ENCODE results near the gene SLC38A1.

DNA sequence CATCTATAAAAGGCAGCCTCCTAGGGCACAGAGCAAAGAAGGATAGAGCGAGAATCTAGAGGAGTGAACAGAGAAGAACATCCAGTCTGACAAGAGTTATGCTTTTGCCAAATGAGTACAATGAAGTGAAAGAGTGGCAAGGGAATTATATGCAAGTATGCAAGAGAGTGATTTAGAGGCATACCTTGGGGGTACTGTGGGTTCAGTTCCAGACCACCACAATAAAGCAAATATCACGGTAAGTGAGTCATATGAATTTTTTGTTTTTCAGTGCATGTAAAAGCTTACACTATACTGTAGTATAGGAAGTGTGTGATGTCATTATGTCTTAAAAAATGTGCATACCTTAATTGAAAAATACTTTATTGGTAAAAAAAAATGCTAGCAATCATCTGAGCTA, 101.4 kb downstream of the SLC38A1 start:
- TF ChIP-seq, protein P1, sequence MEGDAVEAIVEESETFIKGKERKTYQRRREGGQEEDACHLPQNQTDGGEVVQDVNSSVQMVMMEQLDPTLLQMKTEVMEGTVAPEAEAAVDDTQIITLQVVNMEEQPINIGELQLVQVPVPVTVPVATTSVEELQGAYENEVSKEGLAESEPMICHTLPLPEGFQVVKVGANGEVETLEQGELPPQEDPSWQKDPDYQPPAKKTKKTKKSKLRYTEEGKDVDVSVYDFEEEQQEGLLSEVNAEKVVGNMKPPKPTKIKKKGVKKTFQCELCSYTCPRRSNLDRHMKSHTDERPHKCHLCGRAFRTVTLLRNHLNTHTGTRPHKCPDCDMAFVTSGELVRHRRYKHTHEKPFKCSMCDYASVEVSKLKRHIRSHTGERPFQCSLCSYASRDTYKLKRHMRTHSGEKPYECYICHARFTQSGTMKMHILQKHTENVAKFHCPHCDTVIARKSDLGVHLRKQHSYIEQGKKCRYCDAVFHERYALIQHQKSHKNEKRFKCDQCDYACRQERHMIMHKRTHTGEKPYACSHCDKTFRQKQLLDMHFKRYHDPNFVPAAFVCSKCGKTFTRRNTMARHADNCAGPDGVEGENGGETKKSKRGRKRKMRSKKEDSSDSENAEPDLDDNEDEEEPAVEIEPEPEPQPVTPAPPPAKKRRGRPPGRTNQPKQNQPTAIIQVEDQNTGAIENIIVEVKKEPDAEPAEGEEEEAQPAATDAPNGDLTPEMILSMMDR (conservative IDR thresholded peaks at IDR 0.05; ENCODE audit: low read length): no peak
- TF ChIP-seq EZH2phosphoT487 (IDR thresholded peaks at IDR 0.05; ENCODE audit: borderline replicate concordance, low read depth, low read length): no peak

Data from OCI-LY7 (cell line).